Measurements from ENCODE around the gene PNKD.

DNA sequence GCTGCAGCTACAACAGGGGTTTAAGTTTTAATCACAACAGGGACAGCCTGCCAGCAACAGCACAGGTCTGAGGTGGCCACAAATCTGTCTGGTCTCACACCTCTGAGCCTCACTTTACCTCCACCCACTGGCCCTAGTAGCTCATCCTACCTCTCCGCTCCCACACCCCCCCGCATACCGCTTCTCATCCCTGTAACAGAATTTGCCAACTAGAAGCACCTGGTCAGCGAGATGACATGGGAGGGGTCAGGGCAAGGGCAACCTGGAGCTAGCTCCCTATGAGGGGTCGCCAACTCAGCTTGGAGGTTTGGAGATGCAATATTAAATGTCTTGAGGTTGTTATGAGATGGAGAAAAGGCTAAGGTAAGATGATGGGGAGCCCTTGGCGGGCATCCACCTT is 93.9 kb downstream of the PNKD start:
- TF ChIP-seq, protein P1, sequence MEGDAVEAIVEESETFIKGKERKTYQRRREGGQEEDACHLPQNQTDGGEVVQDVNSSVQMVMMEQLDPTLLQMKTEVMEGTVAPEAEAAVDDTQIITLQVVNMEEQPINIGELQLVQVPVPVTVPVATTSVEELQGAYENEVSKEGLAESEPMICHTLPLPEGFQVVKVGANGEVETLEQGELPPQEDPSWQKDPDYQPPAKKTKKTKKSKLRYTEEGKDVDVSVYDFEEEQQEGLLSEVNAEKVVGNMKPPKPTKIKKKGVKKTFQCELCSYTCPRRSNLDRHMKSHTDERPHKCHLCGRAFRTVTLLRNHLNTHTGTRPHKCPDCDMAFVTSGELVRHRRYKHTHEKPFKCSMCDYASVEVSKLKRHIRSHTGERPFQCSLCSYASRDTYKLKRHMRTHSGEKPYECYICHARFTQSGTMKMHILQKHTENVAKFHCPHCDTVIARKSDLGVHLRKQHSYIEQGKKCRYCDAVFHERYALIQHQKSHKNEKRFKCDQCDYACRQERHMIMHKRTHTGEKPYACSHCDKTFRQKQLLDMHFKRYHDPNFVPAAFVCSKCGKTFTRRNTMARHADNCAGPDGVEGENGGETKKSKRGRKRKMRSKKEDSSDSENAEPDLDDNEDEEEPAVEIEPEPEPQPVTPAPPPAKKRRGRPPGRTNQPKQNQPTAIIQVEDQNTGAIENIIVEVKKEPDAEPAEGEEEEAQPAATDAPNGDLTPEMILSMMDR (IDR thresholded peaks at IDR 0.05; ENCODE audit: low read depth, low read length) = no peak
- TF ChIP-seq EZH2phosphoT487 (IDR thresholded peaks at IDR 0.05; ENCODE audit: low read depth) = no peak
